Adipose tissue (tissue), 3 donors: ENCODE results near the gene SCN4A. TPM values are rescaled to one million over a fixed set of nuclear protein-coding genes. Genes with fewer than 3 reads are reported as not detected.

ENCODE experiments used
- H3K27ac ChIP-seq: one replicate; pipeline ENCODE4 v1.5.1; 2013; ENCODE audit warnings: low read depth, low read length
- WGBS, 3 donors: extraction: QIAGEN DNeasy Blood & Tissue Kit; methylation state at CpG; one replicate each; pipeline ENCODE4 v1.1.7; 2013; 5-methylcytosine and 5-hydroxymethylcytosine counted together
- polyA plus RNA-seq, 3 donors: library from polyadenylated mRNA; stranded (reverse); fragments of 200-250 nt; gene quantifications; one replicate each; pipeline ENCODE4 v1.2.3, GENCODE V29; 2013
- donor health status: healthy with polysubstance abuse.
- donor health status: Bipolar disorder and iron deficiency.
- donor health status: healthy.

Gene SCN4A
- polyA plus RNA-seq, 3 donors, result 1.8 to 25.6 (median 11.1) TPM

DNA sequence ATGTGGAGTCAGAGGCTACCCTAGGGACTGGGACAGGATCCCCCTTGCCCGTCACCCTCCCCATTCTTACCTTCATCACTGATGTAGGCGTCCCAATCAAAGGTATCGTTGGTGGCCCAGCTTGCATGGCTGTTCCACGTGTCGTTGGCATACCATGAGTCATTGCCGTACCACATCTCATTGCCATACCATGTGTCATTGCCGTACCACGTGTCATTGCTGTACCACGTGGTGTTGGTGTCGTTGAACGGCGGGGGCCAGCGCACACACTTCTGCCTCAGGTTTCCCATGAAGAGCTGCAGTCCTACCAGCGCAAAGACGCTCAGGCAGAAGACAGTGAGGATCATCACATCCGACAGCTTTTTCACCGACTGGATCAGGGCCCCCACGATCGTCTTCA lies 4.8 kb downstream of the SCN4A start:
- H3K27ac ChIP-seq, result no peak overlapping the region
- WGBS, 3 donors, result 88 to 90% (median 89%) methylated on average over 19 of the region's 19 CpGs

DNA sequence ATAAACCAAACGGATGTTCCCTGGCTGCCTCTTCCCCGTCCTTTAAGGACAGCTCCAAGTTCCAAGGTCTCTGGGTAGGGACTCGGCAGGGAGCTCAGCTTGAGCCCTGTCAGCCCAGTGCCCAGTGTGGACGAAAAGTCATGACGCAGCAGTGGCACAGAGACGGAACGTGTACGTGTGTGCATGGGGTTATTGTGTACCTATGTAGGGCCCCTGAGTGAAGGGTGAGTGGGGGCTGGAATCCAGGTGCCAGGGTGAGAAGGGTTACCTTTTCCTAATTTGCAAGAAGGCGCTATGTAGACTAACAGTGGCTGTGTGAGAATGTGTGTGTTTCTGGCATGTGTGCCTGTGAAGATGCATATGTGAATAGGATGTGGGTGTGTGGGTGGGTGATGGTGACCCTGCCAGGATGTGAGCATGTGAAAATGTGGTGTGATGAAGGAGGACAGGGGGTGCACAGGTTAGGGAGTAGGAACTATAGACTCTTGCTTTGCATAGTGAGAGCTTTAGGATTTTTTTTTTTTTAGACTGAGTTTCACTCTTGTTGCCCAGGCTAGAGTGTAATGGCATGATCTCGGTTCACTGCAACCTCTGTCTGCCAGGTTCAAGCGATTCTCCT lies 6.0 kb downstream of the SCN4A start:
- no peak overlapping the region for H3K27ac ChIP-seq
- 67 to 89% (median 88%) methylated on average over 11 of the region's 11 CpGs for WGBS, 3 donors

DNA sequence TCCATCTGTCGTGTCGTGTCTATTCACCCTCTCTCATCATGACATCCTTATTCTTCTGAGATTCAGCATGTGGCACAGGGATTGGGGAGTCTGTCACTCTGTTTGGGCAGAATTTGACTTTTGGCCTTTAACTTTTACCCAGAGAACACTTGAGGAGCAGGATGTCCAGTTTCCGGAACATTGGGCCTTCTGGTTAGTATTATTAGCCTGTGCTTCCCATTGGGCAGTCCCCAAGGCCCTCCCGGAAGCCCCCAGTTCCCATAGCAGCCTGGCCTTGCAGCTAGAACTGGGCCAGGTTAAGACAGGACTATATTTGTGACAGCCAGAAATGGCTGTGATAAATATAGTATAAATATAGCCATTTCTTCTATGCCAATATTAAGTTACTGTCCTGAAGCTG lies 9.6 kb downstream of the SCN4A start:
- H3K27ac ChIP-seq, result no peak overlapping the region
- WGBS, 3 donors, result 67 to 85% (median 74%) methylated on average over 4 of the region's 4 CpGs

DNA sequence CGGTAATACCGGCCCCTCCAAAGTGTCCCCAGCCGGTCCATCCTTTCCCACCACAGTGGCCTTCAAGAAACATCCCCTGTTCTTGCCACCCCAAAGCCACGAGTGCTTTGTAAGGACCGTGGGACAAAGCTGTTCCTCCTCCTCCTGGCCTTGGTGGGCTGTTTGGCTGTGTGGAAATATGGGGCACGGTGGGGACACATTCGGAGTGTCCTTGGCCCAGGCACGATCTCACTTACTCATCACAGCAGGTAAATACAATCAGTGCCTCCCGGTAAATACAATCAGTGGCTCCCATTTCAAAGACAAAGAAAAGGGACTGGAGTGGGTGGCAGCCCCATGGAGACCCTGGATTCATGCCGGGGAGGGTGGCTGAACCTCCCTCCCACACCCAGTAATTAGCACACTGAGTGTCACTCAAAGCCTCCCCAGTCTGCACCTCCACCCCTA lies 10.4 kb downstream of the SCN4A start:
- no peak overlapping the region for H3K27ac ChIP-seq
- whole genome bisulfite sequencing, 3 donors, result 46 to 60% (median 56%) methylated on average over 10 of the region's 10 CpGs

DNA sequence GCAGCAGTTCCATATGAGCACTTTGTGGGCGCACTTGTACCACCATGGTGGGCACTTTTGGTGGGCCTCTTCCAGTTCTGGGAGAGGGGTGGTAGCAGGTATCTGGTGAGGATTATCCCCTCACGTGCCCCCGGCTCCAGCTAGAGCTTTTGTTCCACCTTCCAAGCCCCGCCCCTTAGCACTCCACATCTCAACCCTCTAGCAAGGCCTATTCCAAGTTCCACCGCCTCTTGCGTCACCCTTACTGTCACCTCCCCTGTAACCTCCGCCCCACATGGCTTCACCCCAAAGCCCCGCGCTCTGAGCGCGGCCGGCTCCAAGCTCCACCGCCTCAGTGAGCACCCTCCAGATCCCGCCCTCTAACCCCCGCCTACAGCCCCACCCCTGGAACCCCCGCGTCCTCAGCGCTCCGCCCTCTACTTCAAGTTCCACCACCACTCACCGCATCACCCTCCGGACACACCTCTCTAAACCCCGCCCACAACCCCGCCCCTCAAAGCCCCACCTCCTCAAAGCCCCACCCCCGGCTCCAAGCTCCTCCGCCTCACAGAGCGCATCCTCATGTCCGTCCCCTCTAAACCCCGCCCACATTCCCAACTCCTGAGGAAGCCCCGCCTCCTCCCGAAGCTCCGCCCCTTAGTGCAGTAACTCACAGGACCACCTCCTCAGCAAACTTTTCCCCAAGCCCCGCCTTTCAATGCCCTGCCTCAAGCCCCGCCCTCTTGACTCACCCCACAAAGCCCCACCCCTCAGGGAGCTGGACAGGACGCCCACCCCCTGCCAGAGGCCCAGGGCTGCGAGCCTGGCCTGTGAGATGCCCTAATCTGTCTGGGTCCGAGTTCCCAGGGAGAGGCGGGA lies 11.1 kb downstream of the SCN4A start:
- H3K27ac ChIP-seq, result no peak overlapping the region
- WGBS, 3 donors, result 12 to 19% (median 17%) methylated on average over 33 to 37 of the region's 37 CpGs

DNA sequence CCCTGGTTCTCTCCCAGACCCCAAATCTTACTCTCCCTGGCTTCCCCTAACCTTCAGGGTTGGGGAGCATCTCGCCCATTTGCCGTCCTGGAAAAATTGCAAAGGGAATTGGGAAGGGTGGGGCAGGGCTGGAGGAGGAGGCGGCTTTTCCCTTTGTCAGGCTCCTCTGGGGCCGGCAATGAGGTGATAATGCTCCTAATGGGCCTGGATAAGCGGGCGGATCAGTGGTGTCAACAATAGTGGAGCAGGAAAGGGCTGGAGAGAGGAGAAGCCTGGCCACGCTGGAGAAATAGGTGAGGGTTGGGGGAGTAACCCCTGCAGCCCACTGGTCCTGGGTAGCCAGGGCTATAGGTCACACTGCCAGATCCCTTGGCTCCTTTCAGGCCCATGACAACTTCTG lies 12.3 kb downstream of the SCN4A start:
- H3K27ac ChIP-seq, result no peak overlapping the region
- WGBS, 3 donors, result 55 to 70% (median 61%) methylated on average over 7 of the region's 7 CpGs

DNA sequence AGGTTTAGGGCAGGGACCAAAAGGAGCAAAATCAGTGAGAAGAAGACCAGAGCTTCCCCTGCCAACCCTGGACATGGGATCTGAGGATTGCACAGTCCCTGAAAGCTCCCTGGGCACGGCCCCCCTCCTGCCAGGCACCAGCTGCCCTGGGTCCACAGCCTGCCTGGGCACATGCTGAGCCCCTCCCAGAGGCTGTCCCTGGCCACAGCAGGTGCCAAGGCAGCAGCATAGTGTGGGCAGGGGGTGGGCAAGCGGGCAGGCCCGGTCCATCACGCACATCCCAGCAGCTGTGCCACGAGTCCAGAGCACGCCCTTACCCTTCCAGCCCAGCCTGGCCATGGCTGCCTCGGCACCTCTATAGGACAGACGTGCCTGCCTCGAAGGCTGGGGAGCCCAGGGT lies 12.7 kb downstream of the SCN4A start:
- WGBS, 3 donors, result 61 to 82% (median 65%) methylated on average over 8 to 9 of the region's 9 CpGs
- no peak overlapping the region for H3K27ac ChIP-seq

DNA sequence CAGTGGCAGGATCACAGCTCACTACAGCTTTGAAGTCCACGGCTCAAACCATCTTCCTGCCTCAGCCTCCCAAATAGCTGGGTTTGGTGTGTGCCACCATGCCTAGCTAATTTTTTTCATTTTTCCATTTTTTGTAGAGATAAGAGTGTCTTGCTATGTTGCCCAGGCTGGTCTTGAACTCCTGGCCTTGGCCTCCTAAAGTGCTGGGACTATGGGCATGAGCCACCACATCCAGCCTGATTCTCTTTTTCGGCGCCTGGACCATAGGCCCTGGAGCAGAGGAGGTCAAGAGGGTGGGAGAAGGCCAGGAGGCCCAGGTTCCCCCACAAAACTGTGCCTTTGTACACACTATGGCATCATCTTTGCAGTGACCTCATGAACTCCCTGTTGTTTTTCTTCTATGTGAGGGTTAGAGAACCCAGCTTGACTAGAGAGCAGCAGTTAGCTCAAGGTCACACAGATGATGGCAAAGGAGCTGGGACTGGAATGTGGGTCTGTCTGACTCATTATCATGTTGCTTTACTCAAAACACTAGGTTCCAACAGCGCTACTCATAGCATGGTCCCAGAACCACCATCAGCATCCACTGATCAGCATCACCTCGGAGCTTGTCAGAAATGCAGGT lies 16.3 kb downstream of the SCN4A start:
- WGBS, 3 donors, result 91 to 97% (median 94%) methylated on average over 5 of the region's 5 CpGs
- H3K27ac ChIP-seq, result no peak overlapping the region

DNA sequence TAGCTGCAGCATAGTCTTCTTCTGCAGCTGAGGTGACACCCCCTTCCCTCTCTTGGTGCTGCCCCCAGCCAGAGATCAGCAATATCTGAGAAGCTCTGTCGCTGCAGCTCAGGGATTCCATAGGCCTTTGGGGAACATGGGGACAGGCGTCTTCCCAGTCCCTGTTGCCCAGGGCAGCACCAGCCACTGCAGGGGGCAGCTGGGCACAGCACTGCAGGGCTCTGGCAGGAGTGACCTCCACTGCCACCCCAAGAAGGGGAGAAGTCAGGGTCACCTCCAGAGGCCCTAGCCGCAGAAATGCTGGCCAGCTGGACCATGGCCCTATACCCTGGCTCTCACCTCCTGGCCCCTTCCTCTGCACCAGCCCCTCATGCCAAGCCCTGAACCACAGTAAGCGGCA lies 16.9 kb downstream of the SCN4A start:
- WGBS, 3 donors, result 87 to 89% (median 88%) methylated on average over 4 of the region's 4 CpGs
- no peak overlapping the region for H3K27ac ChIP-seq

DNA sequence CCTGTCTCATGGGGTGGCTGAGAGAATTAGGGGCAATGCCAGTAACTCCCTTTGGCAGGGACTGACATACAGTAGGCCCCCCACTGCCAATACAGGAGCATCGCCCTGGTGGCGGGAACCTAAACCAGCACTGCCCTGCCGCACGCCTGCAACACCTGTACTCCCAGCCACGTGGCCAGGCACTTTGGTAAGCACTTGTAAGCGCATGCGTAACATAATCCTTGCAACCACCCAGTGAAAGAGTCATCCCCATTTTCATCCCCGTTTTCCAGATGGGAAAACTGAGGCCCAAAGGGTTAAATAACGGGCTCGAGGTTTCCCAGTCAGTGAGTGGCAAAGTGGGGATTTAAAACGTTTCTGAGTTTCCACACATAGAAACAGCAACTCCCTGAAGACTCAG lies 17.5 kb downstream of the SCN4A start:
- whole genome bisulfite sequencing, 3 donors, result 74 to 83% (median 80%) methylated on average over 11 of the region's 11 CpGs
- no peak overlapping the region for H3K27ac ChIP-seq

DNA sequence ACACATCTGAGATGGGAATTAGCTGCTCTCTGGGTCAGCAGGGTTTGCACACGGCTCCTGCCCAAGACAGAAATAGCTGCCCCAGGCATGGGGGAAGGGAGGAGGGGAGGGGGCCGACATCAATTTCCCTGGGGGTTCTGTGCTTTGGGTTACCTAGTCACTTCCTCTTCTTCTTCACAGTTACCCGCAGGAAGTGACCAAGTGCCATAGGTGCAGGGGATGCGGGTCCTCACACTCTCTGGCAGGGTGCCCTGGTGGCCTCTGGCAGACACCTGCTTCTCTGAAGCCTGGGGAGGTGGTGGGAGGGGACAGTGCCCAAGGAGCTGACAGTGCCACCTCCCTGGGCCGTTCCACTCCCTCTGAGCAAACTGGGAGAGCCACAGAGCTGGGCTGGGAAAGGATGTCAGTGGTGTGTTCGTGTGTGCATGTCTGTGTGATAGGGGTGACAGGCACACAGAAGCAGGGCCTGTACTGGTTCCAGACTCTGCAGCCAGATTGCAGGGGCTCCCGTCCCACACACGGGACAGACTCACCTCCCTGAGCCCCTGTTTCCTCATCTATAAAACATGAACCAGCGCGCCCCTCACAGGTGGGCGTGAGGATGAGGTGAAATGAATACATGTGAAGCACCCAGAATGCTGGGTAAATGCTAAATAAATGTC lies 18.2 kb downstream of the SCN4A start:
- no peak overlapping the region for H3K27ac ChIP-seq
- 42 to 51% (median 46%) methylated on average over 11 of the region's 11 CpGs for WGBS, 3 donors

DNA sequence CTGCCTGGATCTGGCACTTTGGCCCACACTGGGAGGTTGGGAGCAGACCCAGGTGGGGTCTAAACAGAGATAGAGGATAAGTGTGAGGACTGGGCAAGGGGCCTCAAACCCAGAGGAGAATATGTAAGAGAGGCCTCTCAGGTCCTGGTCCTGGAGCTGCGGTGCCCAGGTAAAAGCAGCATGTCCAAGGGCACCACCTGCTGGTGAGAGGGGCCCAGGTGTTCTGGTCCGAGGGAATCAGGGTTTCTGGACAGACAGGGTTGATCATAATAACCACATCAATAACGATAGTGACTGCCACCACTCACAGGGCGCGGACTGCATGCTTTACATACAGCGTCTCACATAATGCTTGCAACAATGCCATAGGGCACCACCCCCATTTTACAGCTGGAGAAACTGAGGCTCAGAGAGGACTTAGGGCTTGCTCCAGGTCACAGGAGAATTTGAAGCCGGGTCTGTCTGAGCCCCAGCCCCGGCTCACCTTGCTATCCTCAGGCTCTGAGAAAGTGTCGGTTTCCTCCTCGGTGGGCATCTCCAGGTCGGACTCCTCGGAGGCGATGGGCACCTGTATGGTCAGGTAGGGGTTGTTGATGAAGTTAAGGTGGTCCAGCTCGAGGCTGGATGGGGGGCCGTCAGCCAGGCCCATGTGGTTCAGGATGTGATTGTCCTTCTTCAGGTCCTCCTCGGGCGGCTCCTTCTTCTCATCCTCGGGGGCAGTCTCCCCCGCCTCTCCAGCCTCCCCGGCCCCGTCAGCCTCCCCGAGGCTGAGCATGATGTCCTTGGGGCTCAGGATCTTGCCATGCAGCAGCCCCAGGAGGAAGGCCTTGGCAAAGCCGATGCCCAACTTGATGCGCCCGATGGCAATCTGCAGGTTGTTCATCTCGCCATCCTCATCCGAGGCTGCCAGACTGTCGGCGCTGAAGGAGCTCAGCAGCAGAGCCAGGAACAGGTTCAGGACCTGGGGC lies 21.5 kb downstream of the SCN4A start:
- WGBS, 3 donors, result 75 to 94% (median 90%) methylated on average over 28 to 29 of the region's 29 CpGs
- no peak overlapping the region for H3K27ac ChIP-seq

DNA sequence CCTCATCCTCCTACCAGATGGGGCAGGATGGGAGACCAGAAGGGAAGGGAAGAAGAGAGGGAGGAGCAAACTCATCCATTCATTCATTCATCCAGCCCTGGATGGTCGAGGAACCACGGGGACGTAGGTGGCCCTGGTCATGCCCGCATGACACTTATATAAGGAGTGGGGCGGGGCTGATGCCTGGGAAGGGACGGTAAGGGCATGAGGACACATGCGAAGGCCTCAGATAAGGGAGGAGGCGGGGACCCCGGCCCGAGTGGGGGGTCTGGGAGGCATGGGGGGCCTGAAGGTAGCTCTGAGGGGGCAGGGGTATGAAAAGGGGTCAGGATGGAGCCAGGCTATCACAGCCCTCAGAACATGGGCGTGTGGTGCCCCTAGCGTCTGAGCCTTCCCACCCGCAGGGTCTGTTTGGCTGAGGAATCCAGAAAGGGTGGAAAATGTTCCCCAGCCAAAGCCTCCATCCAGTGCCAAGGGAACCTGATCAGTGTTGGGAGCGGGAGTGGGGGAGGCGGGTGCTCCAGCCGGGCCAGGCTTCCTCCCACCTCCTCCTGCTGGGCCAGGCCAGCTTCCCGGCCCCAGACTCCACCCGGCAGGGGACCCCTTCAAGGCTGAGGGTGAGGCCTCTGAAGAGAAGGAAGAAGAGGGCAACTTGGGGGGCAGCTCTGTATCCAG lies 23.0 kb downstream of the SCN4A start:
- WGBS, 3 donors, result 67 to 74% (median 73%) methylated on average over 16 to 18 of the region's 18 CpGs
- H3K27ac ChIP-seq, result no peak overlapping the region

DNA sequence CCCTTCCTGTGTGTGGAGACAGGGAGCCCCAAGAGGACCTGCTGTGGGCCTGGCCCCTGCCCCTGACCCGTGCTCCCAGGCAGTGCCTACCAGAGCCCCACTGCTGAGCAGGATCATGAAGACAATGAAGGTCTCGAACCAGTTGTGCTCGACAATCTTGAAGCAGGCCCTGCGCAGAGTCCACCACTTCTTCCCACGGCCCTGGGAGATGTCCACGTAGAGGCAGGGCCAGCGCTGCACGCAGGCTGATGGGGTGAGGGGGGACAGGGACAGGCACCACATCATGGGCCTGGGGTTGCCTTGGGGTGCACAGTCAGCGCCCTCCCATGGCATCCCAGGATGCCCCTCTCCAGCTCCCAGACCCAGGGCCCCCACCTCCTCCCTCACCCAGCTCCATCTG lies 24.2 kb downstream of the SCN4A start:
- WGBS, 3 donors, result 89 to 94% (median 93%) methylated on average over 9 of the region's 9 CpGs
- no peak overlapping the region for H3K27ac ChIP-seq

DNA sequence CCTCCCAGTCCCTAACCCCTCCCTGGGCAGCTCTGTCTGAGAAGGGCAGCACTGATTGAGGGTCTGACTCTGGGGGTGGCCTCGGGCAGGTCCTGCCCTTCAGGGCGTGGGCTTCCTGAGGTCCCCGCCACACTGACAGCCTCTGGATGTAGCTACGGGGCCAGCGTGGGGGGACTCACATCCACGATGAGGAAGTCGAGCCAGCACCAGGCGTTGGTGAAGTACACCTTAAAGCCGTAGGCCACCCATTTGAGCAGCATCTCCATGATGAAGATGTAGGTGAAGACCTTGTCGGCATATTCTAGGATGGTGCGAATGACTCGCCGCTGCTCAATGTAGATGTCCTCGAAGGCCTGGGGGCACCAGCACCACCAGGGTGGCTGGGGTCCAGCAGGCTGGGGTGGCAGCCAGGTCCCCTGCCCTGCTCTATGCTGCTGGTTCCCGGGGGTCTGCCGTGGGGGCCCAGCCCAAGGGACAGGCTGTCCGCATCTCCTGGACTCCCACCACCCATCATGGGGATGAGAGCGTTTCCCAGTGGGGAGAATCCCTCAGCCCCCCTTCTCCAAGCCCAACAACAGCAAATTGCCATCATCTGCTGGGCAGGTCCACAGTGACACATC lies 24.9 kb downstream of the SCN4A start:
- WGBS, 3 donors, result 75 to 83% (median 78%) methylated on average over 18 of the region's 18 CpGs
- H3K27ac ChIP-seq, result no peak overlapping the region

DNA sequence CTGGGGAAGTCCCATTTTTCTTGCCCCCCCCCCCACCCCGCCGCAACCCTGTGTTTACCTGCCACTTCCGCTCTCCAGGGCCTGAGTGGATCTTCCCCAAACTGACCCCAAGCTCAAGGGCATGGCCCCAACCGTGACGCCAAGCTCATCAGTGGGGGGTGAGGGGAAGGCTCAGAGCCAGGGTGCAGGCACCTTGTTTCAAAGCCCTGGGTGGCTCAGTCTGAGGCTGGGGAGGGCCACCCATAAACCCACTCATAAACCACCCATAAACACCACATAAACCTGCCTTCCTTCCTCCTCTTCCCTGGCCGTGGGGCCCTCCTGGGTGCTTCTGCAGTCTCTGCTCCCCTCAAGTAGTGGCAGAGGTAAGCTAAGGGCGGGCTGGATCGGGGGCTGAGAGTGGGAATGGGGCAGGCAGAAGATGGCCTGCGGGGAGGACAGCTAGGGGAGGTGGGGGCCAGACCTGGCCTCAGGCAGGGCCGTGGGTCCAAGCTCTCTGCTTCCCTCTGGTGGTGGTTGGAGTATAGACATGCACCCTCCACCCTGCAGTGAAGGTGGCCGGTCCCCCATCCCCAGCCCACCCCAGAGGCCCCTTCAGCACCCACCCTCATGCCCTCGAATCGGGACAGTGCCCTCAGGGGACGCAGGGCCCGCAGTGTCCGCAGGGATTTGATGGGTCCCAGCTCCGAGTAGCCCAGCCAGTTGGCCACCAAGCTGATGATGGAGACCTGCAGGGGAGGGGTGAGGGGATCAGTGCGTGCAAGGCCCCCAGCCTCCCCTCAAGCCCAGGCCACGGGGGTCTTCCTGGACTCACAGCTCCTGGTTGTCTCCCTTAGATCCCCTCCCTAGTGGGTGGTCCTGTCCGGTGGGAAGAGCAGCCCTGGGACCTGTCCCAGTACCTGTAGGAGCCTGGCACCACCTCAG lies 26.0 kb downstream of the SCN4A start:
- WGBS, 3 donors, result 32 to 37% (median 35%) methylated on average over 20 of the region's 20 CpGs
- H3K27ac ChIP-seq, result no peak overlapping the region
